ENCODE data around the gene SNAP47.

GRCh38 chr1:227774051-227774731 lies 39.0 kb downstream of the SNAP47 start:
- no peak for TF ChIP-seq CTCF (IDR thresholded peaks at IDR 0.05)
- no peak for TF ChIP-seq POLR2A (IDR thresholded peaks at IDR 0.05)

Data from lower leg skin (tissue), 3 donors.